Subcutaneous abdominal adipose tissue (tissue), 5 donors: ENCODE data around the gene HIGD1A.
A peak's percentile ranks its signal among the peaks of the same experiment; 100 is the strongest.

Source experiments
- H3K27ac ChIP-seq: one replicate; pipeline ENCODE4 v1.7.0; 2013; ENCODE audit warnings: low read depth, mild to moderate bottlenecking, inconsistent platforms, low read length, moderate library complexity
- H3K27me3 ChIP-seq, 5 donors: one replicate each; pipeline ENCODE4 v1.7.0; 2013; ENCODE audit warnings: low read length in 5 of 5, inconsistent platforms in 1 of 5; ENCODE audit not compliant: control insufficient read depth in 5 of 5, insufficient read depth in 4 of 5
- H3K36me3 ChIP-seq, 5 donors: one replicate each; pipeline ENCODE4 v1.7.0; 2013; ENCODE audit warnings: low read length in 5 of 5; ENCODE audit not compliant: control insufficient read depth in 5 of 5, insufficient read depth in 5 of 5
- H3K4me1 ChIP-seq, 5 donors: one replicate each; pipeline ENCODE4 v1.7.0; 2013; ENCODE audit warnings: low read length in 5 of 5, mild to moderate bottlenecking in 3 of 5, moderate library complexity in 1 of 5; ENCODE audit not compliant: control insufficient read depth in 5 of 5, insufficient read depth in 5 of 5
- H3K4me3 ChIP-seq, 5 donors: one replicate each; pipeline ENCODE4 v1.7.0; 2013; ENCODE audit warnings: low read length in 5 of 5, low read depth in 1 of 5
- H3K9ac ChIP-seq, 5 donors: one replicate each; pipeline ENCODE4 v1.7.0; 2013; ENCODE audit warnings: low read length in 5 of 5, mild to moderate bottlenecking in 4 of 5, moderate library complexity in 3 of 5
- H3K9me3 ChIP-seq, 5 donors: one replicate each; pipeline ENCODE4 v1.7.0; 2013; ENCODE audit warnings: low read length in 5 of 5; ENCODE audit not compliant: control insufficient read depth in 5 of 5
- donor health status: healthy.
- donor health status: healthy.
- donor health status: healthy.
- donor health status: healthy.
- donor health status: healthy.

HIGD1A gene

DNA sequence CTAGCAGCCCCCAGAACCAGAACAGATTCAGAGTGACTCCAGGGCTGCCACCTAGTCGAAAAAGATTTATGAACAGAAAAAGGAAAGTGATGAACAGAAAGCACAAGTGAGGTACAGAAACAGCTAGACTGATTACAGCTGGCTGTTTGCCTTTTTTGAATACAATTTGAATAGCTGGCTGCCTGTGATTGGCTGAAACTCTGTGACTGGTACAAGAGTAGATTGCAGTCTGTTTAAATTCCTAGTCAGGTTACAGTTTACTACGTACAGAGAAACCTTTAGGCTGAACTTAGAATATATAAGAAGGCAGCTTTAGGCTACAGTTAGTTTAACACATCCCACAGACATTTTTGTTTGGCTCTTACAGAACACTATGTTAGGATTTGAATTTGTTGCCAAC lies 41.3 kb downstream of the HIGD1A start:
- H3K4me1 ChIP-seq: peaks cover 2 to 34% (median 31%) of the 10 kb centered on the region in 5 donors
- H3K9me3 ChIP-seq: no peaks in the 10 kb centered on the region
- H3K27me3 ChIP-seq: no peaks in the 10 kb centered on the region
- no peak overlapping the region for H3K4me3 ChIP-seq
- peak overlapping the region; percentile 79 for H3K27ac ChIP-seq
- H3K36me3 ChIP-seq: no peaks in the 10 kb centered on the region
- H3K9ac ChIP-seq: no peak overlapping the region

DNA sequence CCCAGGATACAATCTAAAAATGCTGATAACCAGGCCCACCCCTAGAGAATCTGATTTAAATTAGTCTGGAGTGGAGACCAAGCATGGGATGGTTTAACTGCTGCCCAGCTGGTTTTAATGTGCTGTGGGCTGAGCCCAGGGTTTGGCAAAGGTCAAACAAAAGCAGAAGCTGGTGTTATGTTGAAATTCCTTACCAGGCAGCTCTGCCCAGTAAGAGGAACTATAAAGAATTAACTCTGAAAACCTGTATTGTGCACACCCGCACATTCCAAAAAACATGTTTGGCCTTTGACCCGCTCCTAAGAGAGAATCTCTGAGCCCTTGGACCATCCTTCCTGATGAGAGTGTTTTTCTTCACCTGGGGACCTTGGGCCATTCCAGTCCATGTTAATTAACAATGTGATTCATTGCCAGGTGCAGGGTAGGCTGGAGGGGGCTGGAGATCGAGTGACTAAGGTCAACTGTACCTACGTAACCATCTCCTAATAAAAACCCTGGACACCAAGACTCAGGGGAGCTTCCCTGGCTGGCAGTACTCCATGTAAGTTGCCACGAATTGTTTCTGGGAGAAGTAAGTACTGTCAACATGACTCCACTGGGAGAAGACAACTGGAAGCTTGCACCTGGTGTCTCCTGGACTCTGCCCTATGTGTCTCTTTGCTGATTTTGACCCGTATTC lies 42.1 kb downstream of the HIGD1A start:
- no peaks in the 10 kb centered on the region for H3K36me3 ChIP-seq
- peak overlapping the region in 1 of 5 donors; percentile 7 for H3K9ac ChIP-seq
- no peak overlapping the region for H3K4me3 ChIP-seq
- H3K9me3 ChIP-seq: no peaks in the 10 kb centered on the region
- no peaks in the 10 kb centered on the region for H3K27me3 ChIP-seq
- H3K4me1 ChIP-seq: peaks cover 2 to 34% (median 31%) of the 10 kb centered on the region in 5 donors
- peak overlapping the region; percentile 79 for H3K27ac ChIP-seq

DNA sequence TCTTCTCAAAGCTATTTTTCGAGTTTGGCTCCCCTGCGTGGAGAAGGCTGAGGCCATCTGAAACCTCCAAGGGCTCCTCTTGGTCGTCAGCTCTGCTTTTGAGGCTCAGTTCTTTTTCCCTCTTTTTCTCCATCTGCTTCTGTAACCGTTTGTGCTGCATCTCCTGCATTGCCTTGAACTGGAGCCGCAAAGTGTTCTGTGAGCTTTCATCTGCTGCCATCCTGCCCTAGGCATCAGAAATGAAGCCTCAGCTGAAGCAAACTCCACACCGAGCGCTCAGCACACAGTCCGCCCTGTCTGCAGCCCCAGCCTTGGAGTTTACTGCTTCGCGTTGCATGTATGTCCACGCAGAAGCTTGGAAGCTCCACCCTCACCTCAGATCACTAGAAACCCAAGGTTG lies 46.2 kb downstream of the HIGD1A start:
- H3K4me3 ChIP-seq: no peak overlapping the region
- no peaks in the 10 kb centered on the region for H3K9me3 ChIP-seq
- no peaks in the 10 kb centered on the region for H3K36me3 ChIP-seq
- H3K9ac ChIP-seq: no peak overlapping the region
- peaks cover 0 to 49% (median 34%) of the 10 kb centered on the region in 5 donors for H3K4me1 ChIP-seq
- H3K27ac ChIP-seq: no peak overlapping the region
- H3K27me3 ChIP-seq: no peaks in the 10 kb centered on the region

DNA sequence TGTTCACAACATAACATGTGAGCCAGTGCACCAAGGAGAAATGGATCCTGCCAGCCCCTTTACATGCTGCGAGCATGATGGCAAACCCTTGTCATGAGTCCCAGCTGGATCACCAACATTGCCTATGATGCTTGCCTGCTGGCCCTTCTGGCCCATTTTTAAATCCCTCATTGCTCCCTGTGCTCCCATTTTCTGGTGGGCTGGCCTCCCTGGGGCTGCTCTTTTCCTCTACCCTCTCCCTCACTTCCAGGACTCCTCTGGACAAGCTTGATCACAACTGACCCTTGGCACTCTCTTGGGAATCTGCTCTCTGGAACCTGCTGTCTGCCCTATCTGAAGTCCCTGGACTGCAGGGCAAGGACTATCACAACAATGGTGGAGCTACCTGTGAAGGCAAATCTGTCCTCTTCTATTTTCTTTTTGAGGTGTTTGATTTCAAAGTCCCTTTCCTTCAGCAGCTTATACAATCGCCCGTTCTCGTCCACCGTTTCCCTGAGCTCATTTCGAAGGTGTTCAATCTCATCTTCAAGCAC lies 47.5 kb downstream of the HIGD1A start:
- Histone ChIP-seq H3K27ac (no peak overlapping the region), H3K9ac (no peak overlapping the region), H3K4me1 (peaks cover 0 to 35% (median 22%) of the 10 kb centered on the region in 5 donors), H3K9me3 (no peaks in the 10 kb centered on the region), H3K4me3 (no peak overlapping the region), H3K27me3 (no peaks in the 10 kb centered on the region), H3K36me3 (no peaks in the 10 kb centered on the region)

DNA sequence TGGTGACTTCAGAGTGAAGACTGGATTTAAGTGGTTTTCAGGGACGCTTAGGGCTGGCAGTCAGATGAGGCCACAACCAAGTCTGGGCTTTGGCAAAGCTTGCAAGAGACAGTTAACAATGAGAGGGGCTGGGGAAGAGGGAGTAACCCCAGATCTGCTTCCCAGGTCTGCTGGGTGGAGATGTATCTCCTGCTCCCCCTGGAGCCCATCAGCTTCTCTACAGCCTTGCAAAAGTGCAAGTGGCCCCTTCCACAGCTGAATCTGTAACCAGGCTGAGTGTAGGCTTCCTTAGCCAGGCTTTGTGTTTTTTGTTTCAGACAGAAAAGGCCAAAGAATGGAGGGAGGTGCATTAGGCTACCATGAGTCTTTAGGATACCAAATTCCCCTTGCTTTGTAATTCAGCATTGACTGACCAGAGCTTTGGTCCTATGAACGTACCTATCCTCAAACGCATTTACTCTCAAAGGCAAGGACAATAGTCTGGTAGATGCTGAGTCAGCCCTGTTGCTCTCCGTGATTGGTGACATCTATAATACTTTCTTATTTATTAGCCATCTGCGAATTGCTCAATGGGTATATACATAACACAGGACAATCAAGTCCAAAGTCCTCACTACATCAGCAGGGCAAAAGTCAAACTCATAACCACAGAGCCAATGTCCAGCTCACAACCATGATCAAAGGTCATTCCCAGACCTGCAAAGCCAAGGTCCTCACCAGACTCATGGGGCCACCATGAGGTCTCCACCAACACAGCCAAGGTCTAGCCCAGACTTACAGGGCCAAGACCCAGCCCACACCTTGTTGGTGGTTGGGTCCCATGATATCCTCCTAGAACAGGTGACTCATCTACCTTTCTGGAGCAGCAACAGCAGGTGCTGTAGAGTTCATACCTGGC lies 48.4 kb downstream of the HIGD1A start:
- H3K9ac ChIP-seq: no peak overlapping the region
- peaks cover 0 to 27% (median 13%) of the 10 kb centered on the region in 5 donors for H3K4me1 ChIP-seq
- H3K27me3 ChIP-seq: no peaks in the 10 kb centered on the region
- no peaks in the 10 kb centered on the region for H3K36me3 ChIP-seq
- no peak overlapping the region for H3K4me3 ChIP-seq
- no peaks in the 10 kb centered on the region for H3K9me3 ChIP-seq
- H3K27ac ChIP-seq: no peak overlapping the region

DNA sequence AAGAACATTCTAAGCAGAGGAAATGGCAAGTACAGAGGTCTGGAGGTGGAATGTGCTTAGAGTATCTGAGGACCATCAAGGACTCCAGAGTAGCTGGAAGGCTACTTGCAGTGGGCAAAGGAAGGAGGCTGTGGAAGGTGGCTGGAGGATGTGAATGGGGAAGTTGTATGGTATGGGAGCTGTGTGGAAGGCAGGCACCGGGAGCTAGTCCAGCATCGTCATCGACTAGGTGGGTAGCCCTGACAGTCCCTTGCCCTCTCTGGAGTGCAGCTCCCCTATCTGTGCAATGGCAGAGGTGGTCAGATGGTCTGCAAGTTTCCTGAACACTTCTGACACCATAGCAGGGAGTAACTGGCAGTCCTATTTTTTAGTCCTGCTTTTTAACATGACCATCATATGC lies 50.5 kb downstream of the HIGD1A start:
- Histone ChIP-seq H3K4me3 (no peak overlapping the region), H3K4me1 (peaks cover 0 to 25% (median 11%) of the 10 kb centered on the region in 5 donors), H3K27ac (no peak overlapping the region), H3K27me3 (no peaks in the 10 kb centered on the region), H3K9ac (no peak overlapping the region), H3K36me3 (no peaks in the 10 kb centered on the region), H3K9me3 (no peaks in the 10 kb centered on the region)

DNA sequence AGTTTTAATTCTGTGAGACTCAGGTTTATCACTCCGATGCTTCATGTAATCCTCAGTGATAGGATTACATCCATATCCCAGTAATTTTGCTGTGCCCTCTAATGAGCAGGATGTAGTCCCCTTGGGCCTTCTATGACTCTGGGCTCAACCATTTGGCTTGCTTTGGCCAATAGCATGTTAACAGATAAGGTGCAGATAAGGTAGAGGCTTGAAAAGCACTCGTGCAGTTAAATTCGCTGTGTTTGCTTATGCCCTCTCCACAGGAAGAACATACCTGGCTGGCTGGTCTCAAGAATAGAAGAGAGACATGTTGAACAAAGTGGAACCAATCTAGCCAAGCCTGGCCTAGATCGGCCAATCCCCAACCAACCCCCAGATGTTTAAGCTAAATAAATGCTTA lies 51.3 kb downstream of the HIGD1A start:
- Histone ChIP-seq H3K9me3 (no peaks in the 10 kb centered on the region), H3K27ac (no peak overlapping the region), H3K9ac (no peak overlapping the region), H3K4me3 (no peak overlapping the region), H3K4me1 (peaks cover 0 to 25% (median 11%) of the 10 kb centered on the region in 5 donors), H3K27me3 (no peaks in the 10 kb centered on the region), H3K36me3 (no peaks in the 10 kb centered on the region)

DNA sequence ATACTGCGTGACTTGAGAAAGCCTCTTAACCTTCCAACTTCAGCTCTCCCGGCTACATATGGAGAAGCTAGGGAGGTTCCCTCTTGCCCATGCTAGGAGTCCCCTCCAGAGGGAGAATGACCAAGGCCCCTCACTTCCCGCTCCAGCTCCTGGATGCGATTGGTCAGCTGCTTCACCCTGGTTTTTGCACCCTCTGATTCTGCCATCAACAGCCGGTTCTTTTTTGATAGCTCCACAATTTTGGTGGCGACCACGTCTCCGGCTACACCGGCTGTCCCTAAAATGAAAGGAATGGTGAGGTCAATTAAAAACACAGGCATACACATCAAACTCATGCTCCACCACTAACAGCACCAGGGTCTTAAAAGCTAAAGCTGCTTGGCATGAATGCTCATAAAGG lies 51.8 kb downstream of the HIGD1A start:
- H3K4me1 ChIP-seq: peaks cover 0 to 25% (median 11%) of the 10 kb centered on the region in 5 donors
- H3K36me3 ChIP-seq: no peaks in the 10 kb centered on the region
- H3K9me3 ChIP-seq: no peaks in the 10 kb centered on the region
- no peak overlapping the region for H3K4me3 ChIP-seq
- H3K27me3 ChIP-seq: no peaks in the 10 kb centered on the region
- no peak overlapping the region for H3K27ac ChIP-seq
- H3K9ac ChIP-seq: no peak overlapping the region

DNA sequence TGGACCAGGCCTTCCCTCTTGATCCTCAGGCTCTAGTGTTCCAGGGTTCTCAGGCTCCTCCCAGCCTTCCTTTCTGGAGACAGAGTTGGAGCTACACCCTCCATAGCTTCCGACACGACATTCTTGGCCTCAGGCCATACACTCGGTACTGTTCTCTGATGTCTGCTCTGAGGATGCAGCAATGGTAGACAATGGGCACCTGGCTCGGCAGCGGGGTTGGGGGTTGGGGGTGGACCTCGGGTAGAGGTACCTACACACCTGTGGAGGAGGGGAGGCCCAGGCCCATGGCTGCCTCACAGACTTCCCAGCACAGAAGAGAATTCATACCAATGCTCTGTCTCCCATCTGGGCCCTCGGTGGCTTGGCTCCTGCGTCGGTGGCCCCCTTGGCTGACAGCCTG lies 52.7 kb downstream of the HIGD1A start:
- Histone ChIP-seq H3K36me3 (no peaks in the 10 kb centered on the region), H3K9ac (no peak overlapping the region), H3K4me1 (peaks cover 0 to 22% (median 11%) of the 10 kb centered on the region in 5 donors), H3K9me3 (no peaks in the 10 kb centered on the region), H3K27me3 (no peaks in the 10 kb centered on the region), H3K4me3 (no peak overlapping the region), H3K27ac (no peak overlapping the region)

DNA sequence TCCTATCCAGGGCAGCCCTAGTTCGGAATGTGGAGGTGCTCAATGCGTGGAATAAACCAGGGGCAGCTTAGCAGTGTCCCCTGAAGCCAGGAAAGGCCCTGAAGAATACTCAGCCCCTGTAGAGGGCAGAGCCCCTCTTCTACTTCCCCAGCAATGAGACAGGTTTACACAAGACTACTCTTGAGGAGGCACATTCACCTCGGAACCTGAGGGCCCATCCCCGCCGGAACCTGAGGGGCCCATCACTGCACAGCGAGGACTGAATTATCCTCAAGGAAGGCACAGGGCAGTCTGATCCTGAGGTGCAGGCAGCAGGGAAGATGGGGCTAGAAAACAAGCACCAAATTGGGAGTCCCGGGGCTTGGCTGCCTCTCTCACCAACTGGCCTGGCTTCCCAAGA lies 53.5 kb downstream of the HIGD1A start:
- H3K4me1 ChIP-seq: peaks cover 0 to 22% (median 7%) of the 10 kb centered on the region in 5 donors
- no peaks in the 10 kb centered on the region for H3K9me3 ChIP-seq
- no peaks in the 10 kb centered on the region for H3K27me3 ChIP-seq
- H3K9ac ChIP-seq: no peak overlapping the region
- H3K27ac ChIP-seq: no peak overlapping the region
- no peaks in the 10 kb centered on the region for H3K36me3 ChIP-seq
- no peak overlapping the region for H3K4me3 ChIP-seq
